Measurements from ENCODE around the gene NAA20.

NAA20 gene

DNA sequence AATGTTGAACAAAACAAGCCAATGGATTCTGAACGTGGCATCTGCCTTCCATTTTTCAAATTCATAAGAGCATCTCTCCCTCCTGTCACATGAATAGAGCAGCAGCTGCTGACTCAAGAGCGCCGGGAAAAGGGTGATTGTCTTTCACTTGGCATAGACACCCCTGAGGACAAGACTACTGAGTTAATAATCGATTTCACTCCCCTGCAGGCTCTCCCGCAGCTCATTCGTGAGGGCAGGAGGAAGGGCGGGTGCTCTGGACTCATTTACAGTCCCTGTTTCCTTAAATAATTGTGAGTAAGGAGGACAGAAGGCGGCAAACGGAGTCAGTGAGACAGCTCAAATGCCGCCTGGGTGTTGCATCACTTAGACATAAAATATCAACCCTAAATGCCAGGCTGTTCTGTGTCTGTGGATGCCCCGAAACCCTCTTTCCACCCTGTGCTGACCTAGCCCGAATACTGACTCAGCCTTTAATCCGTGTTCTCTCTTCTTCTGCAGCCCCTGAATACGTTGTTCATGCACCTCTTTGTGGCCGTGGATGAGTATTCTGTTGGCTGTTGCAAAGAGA, 56.7 kb downstream of the NAA20 start:
- no peaks in the 10 kb centered on the region for H4K20me1 ChIP-seq (ENCODE audit: low read depth, low read length)
- H3K9me3 ChIP-seq (ENCODE audit: insufficient read depth, low read length): no peaks in the 10 kb centered on the region
- no peaks in the 10 kb centered on the region for H3K36me3 ChIP-seq (ENCODE audit: low read length)
- no peaks in the 10 kb centered on the region for H3K9me2 ChIP-seq (replicated peaks; ENCODE audit: insufficient read depth, low read length)
- H3K27me3 ChIP-seq (ENCODE audit: low read length): no peaks in the 10 kb centered on the region
- TF ChIP-seq EZH2phosphoT487 (conservative IDR thresholded peaks at IDR 0.05; ENCODE audit: low read length): no peak
- TF ChIP-seq, protein P1, sequence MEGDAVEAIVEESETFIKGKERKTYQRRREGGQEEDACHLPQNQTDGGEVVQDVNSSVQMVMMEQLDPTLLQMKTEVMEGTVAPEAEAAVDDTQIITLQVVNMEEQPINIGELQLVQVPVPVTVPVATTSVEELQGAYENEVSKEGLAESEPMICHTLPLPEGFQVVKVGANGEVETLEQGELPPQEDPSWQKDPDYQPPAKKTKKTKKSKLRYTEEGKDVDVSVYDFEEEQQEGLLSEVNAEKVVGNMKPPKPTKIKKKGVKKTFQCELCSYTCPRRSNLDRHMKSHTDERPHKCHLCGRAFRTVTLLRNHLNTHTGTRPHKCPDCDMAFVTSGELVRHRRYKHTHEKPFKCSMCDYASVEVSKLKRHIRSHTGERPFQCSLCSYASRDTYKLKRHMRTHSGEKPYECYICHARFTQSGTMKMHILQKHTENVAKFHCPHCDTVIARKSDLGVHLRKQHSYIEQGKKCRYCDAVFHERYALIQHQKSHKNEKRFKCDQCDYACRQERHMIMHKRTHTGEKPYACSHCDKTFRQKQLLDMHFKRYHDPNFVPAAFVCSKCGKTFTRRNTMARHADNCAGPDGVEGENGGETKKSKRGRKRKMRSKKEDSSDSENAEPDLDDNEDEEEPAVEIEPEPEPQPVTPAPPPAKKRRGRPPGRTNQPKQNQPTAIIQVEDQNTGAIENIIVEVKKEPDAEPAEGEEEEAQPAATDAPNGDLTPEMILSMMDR (IDR thresholded peaks at IDR 0.05; ENCODE audit: insufficient read depth, low read length, poor library complexity, severe bottlenecking): no peak
- H3K4me2 ChIP-seq (ENCODE audit: low read depth, low read length, poor library complexity, severe bottlenecking): no peak overlapping the region
- no peaks in the 10 kb centered on the region for H3K79me2 ChIP-seq (ENCODE audit: insufficient read depth, low read length)
- no peaks in the 10 kb centered on the region for H3F3A ChIP-seq (ENCODE audit: insufficient read depth)
- no peak overlapping the region for H3K4me3 ChIP-seq (ENCODE audit: insufficient read depth, low read length, poor library complexity, severe bottlenecking)
- no peak overlapping the region for H2AFZ ChIP-seq (ENCODE audit: low read depth, low read length, severe bottlenecking)
- no peak overlapping the region for H3K9ac ChIP-seq (ENCODE audit: low read length)
- H3K27ac ChIP-seq (ENCODE audit: low read depth, low read length): no peak overlapping the region

DNA sequence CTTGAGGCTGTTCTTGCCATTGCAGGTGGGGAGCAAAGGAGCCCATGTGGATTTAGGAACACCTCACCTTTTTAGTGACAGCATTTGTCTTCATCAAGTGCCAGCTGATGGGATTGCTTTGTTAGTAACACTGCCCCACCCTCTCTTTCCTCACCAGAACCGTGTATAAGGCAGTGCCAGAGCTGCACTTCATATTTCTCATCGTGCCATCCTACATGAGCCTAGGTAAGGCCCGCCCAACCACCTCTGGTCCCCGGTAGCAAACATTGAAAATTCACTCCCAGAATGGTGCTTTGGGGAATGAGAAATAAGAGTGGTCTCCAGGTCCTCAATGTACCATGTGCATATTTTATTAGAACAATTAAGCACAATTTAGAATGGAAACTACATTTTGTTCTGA, 57.9 kb downstream of the NAA20 start:
- H3K4me2 ChIP-seq (ENCODE audit: low read depth, low read length, poor library complexity, severe bottlenecking): no peak overlapping the region
- no peaks in the 10 kb centered on the region for H3K9me2 ChIP-seq (replicated peaks; ENCODE audit: insufficient read depth, low read length)
- no peaks in the 10 kb centered on the region for H3F3A ChIP-seq (ENCODE audit: insufficient read depth)
- no peaks in the 10 kb centered on the region for H3K79me2 ChIP-seq (ENCODE audit: insufficient read depth, low read length)
- TF ChIP-seq EZH2phosphoT487 (conservative IDR thresholded peaks at IDR 0.05; ENCODE audit: low read length): no peak
- H4K20me1 ChIP-seq (ENCODE audit: low read depth, low read length): no peaks in the 10 kb centered on the region
- no peaks in the 10 kb centered on the region for H3K27me3 ChIP-seq (ENCODE audit: low read length)
- no peak overlapping the region for H3K27ac ChIP-seq (ENCODE audit: low read depth, low read length)
- H3K9me3 ChIP-seq (ENCODE audit: insufficient read depth, low read length): no peaks in the 10 kb centered on the region
- no peak overlapping the region for H2AFZ ChIP-seq (ENCODE audit: low read depth, low read length, severe bottlenecking)
- H3K9ac ChIP-seq (ENCODE audit: low read length): no peak overlapping the region
- H3K4me3 ChIP-seq (ENCODE audit: insufficient read depth, low read length, poor library complexity, severe bottlenecking): no peak overlapping the region
- no peaks in the 10 kb centered on the region for H3K36me3 ChIP-seq (ENCODE audit: low read length)

DNA sequence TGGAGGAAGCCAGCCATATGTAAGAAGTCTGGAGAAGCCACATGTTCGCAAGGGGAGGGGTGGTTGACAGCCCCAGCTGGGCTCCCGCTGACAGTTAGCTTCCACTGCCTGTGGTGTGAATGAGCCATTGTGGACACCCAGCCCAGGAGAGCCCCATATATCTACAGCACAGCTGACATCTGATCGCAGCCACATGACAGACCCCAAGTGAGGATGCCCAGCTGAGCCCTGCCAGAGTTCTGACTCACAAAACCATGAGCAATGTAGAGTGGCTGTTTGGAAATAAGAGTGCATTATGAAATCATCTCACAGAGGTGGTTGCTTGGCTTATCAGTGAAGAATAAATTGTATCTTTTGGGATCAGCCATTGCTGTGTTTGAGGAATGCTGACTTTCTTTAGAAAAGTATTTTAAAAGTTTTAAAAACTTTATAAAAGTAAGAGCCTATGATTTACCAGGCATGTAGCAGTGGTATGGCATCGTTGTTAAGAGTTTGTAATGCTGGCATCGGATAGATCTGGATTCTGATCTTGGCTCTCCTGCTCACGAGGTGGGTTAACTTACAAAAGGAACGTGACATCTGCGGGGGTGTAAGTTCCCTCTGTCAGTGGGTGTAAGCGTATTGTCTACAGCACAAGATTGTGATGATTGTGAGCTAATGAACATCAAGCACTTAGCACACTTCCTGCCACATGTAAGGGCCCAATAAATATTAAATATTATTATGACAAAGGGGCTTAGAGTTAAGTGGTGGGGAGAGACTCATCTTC, 59.3 kb downstream of the NAA20 start:
- H3K79me2 ChIP-seq (ENCODE audit: insufficient read depth, low read length): no peaks in the 10 kb centered on the region

More for the DNA sequence above, 59.3 kb downstream of the NAA20 start:
- Histone ChIP-seq H2AFZ (ENCODE audit: low read depth, low read length, severe bottlenecking) (no peak overlapping the region), H3K4me3 (ENCODE audit: insufficient read depth, low read length, poor library complexity, severe bottlenecking) (no peak overlapping the region), H3K27ac (ENCODE audit: low read depth, low read length) (no peak overlapping the region), H3K9me2 (replicated peaks; ENCODE audit: insufficient read depth, low read length) (no peaks in the 10 kb centered on the region), H3K36me3 (ENCODE audit: low read length) (no peaks in the 10 kb centered on the region), H3K27me3 (ENCODE audit: low read length) (no peaks in the 10 kb centered on the region), H4K20me1 (ENCODE audit: low read depth, low read length) (no peaks in the 10 kb centered on the region), H3K9ac (ENCODE audit: low read length) (no peak overlapping the region), H3K4me2 (ENCODE audit: low read depth, low read length, poor library complexity, severe bottlenecking) (no peak overlapping the region), H3K9me3 (ENCODE audit: insufficient read depth, low read length) (no peaks in the 10 kb centered on the region), H3F3A (ENCODE audit: insufficient read depth) (no peaks in the 10 kb centered on the region)
- TF ChIP-seq, protein P1 (IDR thresholded peaks at IDR 0.05; ENCODE audit: insufficient read depth, low read length, poor library complexity, severe bottlenecking): no peak
- TF ChIP-seq EZH2phosphoT487 (conservative IDR thresholded peaks at IDR 0.05; ENCODE audit: low read length): no peak

Measured in SU-DHL-6 (cell line).